HG03159 (cell line): ENCODE data around the gene TCP10L.

Source experiments
- ATAC-seq: cut with Tn5 transposase; IDR thresholded peaks from one replicate; pipeline ENCODE4 v1.9.1; 2021; ENCODE audit warnings: mild to moderate bottlenecking, moderate library complexity; ENCODE audit not compliant: unreplicated experiment

The TCP10L gene

GRCh38 chr21:32525282-32525681, 60.0 kb downstream of the TCP10L start:
- ATAC-seq, result no peak

- no peak for ATAC-seq
Measured at GRCh38 chr21:32523988-32524719, 61.2 kb downstream of the TCP10L start.
